Measurements from ENCODE around the gene ATP6V0D1.

ATP6V0D1 gene

GRCh38 chr16:67460961-67461360 is 20.0 kb downstream of the ATP6V0D1 start:
- DNase-seq = no peak

DNA sequence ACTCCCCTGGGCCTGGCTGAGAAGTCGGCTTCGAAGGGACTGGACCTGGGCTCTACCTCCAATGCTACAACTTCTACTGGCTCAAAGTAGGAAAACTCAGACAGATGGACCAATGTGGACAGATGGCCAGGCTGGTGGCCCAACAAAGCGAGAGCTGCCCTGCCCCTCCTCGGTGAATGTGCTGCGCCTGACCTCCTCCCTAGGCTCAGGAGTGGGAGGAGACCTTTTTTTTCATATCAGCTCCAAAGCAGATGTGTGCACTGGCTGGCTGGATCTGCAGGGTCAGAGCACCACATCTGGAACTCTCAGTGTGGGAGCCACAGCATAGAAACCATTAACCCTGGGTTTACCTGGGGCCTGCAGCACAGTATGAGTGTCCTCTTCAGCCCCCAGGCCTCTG is 20.8 kb downstream of the ATP6V0D1 start:
- DNase-seq = no peak

GRCh38 chr16:67459861-67460150 is 21.2 kb downstream of the ATP6V0D1 start:
- DNase-seq = no peak

DNA sequence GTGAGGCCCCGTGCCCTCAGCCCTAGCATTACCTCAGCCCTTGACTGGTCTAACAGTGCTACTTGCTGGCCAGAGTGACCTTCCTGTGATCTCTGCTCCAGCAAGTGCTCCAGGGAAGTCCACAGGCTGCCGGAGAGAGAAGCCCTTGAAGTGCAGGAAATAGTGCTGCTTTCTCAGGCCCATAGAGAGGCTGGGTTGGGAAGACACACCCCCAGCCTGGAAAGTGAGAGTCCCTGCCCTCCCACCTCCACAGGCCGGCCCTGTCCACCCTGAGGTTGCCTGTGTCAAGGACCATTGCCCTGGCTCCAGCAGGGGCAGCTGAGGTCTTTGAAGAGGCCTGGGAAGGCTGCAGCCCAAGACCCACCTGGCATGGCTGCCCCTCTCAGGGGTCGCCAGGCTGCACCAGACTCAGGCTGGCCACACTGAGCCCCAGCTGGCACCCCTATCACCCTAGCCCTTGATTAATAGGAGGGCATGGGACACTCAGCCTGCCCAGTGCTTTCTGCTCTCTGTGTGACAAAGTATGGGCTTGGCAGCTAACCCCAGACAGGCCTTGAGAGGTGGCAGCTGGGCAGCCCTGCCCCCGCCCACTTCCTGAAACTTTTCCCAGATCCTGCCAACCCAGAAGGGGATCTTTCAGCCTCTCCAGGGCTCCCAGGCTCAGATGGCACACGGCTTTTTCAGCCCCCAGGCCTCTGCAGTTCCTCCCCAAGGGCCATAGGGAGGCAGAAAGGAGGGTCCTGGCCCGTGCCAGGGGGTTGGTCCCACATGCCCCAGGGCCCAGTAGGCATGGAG is 21.7 kb downstream of the ATP6V0D1 start:
- DNase-seq = no peak

GRCh38 chr16:67458121-67458641 is 22.8 kb downstream of the ATP6V0D1 start:
- no peak for DNase-seq

- DNase-seq = no peak
Observed at GRCh38 chr16:67457611-67458010, 23.3 kb downstream of the ATP6V0D1 start.

GRCh38 chr16:67456391-67457081 is 24.4 kb downstream of the ATP6V0D1 start:
- DNase-seq = no peak

- no peak for DNase-seq
Observed at GRCh38 chr16:67454852-67455251, 26.1 kb downstream of the ATP6V0D1 start.

DNA sequence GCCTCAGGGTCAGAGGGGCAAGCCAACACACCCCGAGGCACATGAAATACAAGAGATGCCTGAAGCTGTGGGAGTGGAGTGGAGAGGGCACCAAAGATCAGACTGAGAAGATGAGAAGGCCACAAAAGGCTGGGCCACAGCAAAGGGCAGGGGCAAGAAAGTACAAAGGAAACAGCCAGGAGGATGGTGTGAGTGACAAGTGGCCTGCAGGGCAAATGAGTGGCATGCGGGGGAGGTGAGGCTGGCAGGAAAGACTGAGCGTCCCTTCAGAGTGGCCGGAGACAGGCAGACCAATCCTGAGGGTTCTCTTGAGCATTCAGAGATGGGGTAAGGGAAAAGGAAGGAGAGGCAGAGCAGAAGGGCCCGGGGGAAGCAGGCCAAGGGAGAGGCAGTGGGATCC is 26.9 kb downstream of the ATP6V0D1 start:
- DNase-seq = no peak

GRCh38 chr16:67451704-67452435 is 29.1 kb downstream of the ATP6V0D1 start:
- no peak for DNase-seq

DNA sequence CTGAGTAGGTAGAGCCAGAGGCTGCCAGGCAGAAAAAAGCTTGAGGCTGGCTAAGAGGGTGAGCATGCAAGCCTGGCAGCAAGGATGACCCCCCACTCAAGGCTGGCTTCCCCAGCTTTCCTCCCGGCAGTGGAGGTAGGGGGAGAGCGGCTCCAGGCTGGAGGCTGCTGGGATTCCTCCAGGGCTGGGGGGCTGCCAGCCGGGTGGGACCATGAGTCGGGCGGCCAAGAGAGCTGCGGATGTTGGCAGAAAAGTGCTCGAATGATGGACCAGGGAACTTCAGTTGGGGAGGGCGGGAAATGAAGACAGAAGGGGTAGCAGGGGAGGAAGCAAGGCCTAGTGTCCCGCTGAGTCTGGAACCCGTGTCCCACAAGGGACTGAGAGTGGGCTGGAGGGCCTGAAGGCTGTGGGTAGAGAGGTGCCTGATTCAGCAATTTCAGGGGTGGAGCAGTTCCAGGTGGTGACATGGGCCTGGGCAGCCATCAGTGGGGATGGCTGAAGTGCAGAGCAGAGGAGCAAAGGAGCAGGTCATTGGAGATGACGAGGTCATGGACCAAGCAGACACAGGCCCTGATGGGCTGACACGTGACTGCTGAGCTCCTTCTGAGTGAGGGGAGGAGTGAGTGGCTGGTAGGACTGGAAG is 29.8 kb downstream of the ATP6V0D1 start:
- no peak for DNase-seq

DNA sequence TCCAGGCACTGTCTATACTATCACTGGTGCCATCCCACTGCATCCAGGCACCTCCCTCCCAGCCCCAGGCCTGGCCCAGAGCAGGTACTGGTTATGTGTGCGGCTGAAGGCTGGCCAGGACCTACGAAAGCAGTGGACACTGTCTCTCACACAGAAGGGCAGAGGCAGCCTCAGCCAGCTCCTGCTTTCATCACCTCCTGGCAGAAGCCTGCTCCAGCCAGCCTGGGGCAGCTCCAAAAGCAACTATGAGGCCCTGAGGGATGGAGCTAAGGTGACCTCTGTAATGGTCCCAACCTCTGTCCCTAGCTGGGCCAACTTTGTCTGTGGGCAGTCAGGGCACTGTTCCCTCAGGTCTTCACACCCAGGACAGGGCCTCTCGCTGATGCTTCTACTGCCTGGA is 31.2 kb downstream of the ATP6V0D1 start:
- no peak for DNase-seq

DNA sequence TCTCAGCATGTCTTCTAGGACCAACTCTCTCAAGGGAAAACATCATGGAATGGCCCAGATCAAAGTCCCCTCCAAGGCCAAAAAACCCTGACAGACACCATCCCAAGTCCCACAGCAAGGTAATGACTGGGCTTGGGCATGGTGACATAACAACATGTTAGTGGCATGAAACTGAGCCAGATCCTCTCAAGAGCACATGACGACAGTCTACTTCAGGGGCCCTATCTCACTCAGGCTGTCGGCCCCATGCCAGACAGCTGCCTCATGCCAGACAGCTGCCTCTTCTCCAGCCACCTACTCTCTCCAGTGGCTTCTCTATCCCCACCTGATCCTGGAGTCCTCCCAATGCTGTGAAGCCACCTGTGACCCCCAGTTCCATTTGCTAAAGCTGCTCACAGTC is 31.6 kb downstream of the ATP6V0D1 start:
- DNase-seq = no peak

DNA sequence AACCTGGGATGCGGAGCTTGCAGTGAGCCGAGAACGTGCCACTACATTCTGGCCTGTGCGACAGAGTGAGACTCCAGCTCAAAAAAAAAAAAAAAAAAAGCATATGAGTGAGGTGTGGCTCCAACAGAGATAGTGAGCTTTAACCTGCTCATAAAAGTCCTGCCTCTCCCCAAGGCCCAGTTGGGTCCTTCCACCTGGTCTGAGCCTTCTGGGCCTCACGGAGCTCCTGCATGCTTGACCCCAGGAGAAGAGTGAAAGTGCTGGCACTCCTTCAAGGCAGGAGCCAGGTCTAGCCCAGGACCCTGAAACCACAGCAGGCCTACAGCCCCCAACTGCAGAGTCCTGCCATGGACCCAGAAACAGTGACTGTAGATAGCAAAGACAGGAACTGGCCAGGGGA is 32.4 kb downstream of the ATP6V0D1 start:
- DNase-seq = no peak

DNA sequence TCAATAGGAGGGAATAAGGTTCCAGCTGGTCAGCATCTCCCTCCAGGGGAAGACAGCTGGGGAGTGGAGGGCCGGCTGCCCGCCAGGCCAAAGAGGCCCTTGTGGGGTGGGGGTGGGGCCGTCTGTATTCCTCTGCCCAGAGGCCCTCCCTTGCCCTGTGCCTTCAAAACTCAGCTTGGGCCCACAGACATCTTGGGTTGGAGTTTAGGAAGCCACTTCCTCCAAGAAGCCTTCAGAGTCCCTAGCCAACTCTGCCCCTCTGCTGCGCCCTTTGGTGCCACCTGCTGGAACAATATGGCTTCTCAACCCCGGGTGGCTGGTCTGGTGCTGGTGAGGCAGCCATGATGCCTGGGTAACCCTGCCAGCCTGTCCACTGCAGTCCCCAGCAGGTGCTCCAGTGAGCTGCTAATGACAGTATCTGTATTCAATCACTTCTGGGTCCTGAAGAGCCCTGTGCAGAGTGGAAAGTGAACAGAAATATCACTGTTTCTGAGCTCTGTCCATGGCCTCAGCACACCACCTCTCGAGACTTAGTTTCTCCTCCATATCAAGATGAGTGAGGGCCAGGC is 33.4 kb downstream of the ATP6V0D1 start:
- DNase-seq = no peak

DNA sequence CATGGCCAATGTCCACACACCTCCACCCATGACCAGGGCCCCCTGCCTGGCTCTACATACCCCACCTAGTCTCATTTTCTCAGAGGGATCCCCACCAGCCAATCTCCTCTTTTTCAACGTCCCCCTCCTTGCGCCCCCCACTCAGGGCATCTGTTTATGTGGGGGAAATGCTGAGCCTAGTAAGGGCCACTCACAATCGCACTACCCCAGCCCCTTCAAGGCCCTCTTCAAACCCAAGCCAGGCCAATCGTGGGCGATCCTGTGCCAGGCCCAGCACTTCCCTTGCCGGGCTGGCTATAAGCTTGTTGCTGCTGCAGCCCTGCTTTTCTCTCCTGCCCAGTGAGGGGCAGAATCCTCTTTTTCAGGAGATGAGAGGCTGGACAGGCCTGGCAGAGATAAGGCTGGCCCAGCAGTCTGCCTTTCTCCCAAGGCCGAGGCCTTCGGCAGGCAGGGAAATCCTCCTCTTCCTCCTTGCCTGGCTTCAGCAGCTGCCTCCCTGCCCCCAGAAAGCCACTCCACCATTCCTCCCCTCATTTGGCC is 33.9 kb downstream of the ATP6V0D1 start:
- no peak for DNase-seq

GRCh38 chr16:67445913-67446907 is 34.7 kb downstream of the ATP6V0D1 start:
- DNase-seq = no peak

DNA sequence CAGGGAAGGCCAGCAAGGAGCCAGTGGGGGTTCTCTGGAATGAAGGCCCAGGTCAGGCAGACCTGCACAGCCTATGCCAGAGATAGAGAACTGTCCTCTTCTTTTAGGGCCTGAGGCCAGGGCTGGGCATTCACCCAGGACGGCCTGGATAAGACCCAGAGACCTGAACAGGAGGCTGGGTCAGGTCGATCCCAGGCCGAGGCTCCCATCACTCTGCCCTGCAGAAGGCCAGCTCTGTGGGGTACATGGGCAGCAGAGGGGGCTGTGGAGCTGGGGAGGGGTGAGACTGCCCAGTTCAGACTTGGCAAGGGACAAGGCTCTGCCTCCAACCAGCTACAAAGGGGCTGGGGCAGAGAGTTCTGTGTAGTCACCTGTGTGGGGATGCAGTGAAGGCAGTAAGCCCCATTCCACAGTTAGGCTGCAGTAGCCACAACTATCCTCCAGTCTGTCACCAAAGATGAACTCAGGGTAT is 35.5 kb downstream of the ATP6V0D1 start:
- DNase-seq = no peak

- no peak for DNase-seq
Observed at GRCh38 chr16:67445126-67445426, 35.9 kb downstream of the ATP6V0D1 start.

DNA sequence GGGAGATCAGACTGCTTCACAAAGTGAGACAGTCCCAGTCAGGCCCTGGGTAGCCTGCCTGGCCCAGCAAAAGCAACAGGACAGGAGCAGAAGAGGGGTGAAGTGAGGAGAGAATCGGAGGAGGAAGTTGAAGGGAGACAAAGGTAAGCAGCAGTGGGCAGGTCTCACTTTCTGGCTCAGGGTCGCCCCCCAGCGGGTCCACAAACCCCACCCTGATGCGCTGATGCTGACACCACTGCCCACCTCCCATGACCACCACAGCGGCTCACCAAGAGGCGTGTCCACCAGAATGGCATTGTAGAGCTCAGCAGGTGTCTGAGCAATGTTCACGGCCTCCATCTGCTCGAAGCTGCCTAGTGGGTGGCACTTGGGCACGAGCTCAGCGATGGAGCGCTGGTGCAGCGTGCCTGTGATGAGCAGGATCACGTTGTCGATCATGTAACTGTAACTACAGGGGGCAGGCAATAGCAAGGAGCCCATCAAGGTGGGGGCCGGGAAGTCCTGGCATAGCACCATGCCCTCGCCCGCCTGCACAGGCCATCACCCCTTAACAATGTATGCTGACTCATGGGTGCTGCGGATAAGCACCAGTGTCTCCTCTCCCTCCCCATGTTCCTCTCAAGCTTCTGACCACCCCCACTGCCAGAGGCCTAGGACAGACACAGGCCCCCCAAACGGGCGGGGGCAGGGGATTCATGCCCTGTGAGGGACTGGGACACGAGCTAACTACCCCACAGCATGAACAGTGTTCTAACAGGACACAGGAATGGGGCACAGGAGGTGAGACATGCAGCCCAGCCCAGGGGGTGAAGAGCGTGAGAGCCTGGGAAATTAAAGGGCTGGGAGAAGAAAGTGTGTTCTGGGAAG is 36.5 kb downstream of the ATP6V0D1 start:
- no peak for DNase-seq

Data from NCI-H774 (cell line).